Activated naive CD4-positive, alpha-beta T cell treated with anti-CD3 and anti-CD28 coated beads, Interleukin-2, amount 50 U/mL, for 72 hours (primary cell): ENCODE measurements around the gene MOBP. TPM values are rescaled to one million over a fixed set of nuclear protein-coding genes. Genes with fewer than 3 reads are reported as not detected.

Experiments
- ATAC-seq, 2 donors: fragments of 150-1000 bp; cut with Tn5 transposase; 2 replicates each; pipeline ENCODE4 v1.10.0; 2021; ENCODE audit warnings: mild to moderate bottlenecking in 2 of 2, moderate library complexity in 2 of 2
- DNase-seq, 2 donors: peaks; one replicate each; pipeline ENCODE4 v3.0.0; 2021 to 2022; ENCODE audit warnings: low spot score in 2 of 2
- H3K27ac Mint-ChIP-seq, 2 donors: one replicate each; pipeline ENCODE4 v1.8.0; 2022; ENCODE audit warnings: mild to moderate bottlenecking in 2 of 2, mixed read lengths in 2 of 2
- H3K36me3 Mint-ChIP-seq, 2 donors: one replicate each; pipeline ENCODE4 v1.8.0; 2022; ENCODE audit warnings: mixed read lengths in 2 of 2
- H3K9me3 Mint-ChIP-seq, 2 donors: one replicate each; pipeline ENCODE4 v1.8.0; 2022; ENCODE audit warnings: mixed read lengths in 2 of 2
- total RNA-seq, 2 donors: library from RNA; stranded (reverse); gene quantifications; one replicate each; pipeline ENCODE4 v1.2.3, GENCODE V29; 2022

MOBP gene
- total RNA-seq, 2 donors from 2014 or later: not detected

GRCh38 chr3:39513791-39514369 lies 46.4 kb downstream of the MOBP start:
- ATAC-seq (no peak), DNase-seq (no peak)
- Mint-ChIP-seq H3K9me3 (no peaks in the 10 kb centered on the region), H3K36me3 (no peaks in the 10 kb centered on the region), H3K27ac (no peak overlapping the region)

DNA sequence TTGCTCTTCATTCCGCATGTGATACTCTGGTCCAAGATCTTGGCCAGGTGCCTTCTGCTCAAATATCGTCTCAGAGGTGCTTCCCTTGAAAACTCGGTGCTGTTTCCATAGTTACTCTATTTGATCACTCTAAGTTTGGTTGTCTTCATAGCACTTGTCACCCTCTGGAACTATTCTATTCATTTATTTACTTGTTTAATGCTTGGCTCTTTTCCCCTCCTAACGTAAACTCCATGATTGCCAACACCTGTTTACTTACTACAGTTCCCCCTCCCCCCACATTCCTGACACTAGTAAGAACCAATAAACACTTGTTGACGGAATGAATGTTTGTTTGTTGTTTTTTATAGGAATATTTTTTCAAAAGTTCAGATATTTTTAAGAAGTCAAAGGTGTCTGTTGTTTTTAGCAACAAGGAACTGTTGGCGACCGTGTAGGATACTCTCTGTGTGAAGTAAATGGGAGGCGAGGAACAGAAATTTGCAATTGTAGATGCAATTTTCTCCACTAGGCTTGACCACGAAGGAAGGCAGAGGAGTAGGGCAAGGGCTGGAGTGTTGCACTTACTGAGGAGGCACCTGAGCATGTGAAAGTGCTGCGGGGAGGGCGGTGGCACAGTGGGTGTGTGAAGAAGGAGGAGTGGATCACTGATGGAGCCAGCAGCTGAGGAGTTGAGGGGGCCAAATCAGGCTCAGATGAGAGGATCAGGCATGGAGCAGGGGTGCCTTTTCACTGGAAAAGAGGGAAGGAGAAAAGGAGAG lies 48.4 kb downstream of the MOBP start:
- DNase-seq (no peak), ATAC-seq (no peak)
- no peak overlapping the region for H3K27ac Mint-ChIP-seq
- no peaks in the 10 kb centered on the region for H3K36me3 Mint-ChIP-seq
- no peaks in the 10 kb centered on the region for H3K9me3 Mint-ChIP-seq

- ATAC-seq (no peak), DNase-seq (no peak)
- no peak overlapping the region for H3K27ac Mint-ChIP-seq
- H3K36me3 Mint-ChIP-seq: no peaks in the 10 kb centered on the region
- H3K9me3 Mint-ChIP-seq: peaks cover 0 to 3% of the 10 kb centered on the region in 2 donors
Observed at GRCh38 chr3:39519103-39519502, 51.6 kb downstream of the MOBP start.

GRCh38 chr3:39519554-39520288 lies 52.2 kb downstream of the MOBP start:
- H3K9me3 Mint-ChIP-seq: peaks cover 3 to 8% of the 10 kb centered on the region in 2 donors
- no peaks in the 10 kb centered on the region for H3K36me3 Mint-ChIP-seq
- ATAC-seq: no peak
- DNase-seq: no peak
- no peak overlapping the region for H3K27ac Mint-ChIP-seq

DNA sequence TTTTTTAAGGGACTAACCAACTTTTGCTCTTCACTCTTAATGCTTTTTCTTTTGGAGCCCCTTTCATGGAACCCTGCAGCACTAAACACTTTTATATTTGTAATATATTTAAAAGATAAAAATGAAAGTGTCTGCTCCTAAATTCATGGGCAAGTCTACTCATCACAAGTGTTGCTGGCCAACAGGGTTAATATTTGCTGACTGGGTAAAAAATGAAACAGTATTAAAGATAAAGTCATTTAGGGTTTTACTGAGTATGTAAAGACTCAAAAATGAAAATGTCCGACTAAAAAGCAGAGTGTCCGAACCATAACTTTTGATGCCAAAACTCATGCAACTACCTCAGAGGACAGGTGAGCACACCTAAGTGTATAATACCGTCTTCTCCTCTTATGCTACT lies 54.0 kb downstream of the MOBP start:
- DNase-seq (no peak), ATAC-seq (no peak)
- Mint-ChIP-seq H3K36me3 (no peaks in the 10 kb centered on the region), H3K9me3 (peaks cover 10 to 14% of the 10 kb centered on the region in 2 donors), H3K27ac (no peak overlapping the region)

DNA sequence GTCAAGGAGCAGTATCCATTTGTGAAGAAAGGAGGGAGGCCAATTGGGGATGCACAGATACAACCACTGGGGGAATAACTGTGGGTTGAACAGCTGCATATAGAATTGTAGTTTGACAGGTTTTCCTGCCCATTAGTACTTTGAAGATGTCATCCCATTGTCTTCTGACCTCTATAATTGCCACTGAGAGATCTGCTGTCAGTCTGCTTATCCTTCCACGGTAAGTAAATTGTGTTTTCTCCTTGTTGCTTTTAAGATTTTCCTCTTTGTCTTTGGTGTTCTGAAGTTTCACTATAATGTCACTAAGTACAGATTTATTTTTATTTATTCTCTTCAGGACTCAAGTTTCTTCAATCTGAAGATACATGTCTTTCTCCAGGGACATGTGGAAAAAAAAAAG lies 56.6 kb downstream of the MOBP start:
- DNase-seq: no peak
- Mint-ChIP-seq H3K36me3 (no peaks in the 10 kb centered on the region), H3K27ac (no peak overlapping the region), H3K9me3 (peaks cover 10 to 14% of the 10 kb centered on the region in 2 donors)
- ATAC-seq: no peak

- no peaks in the 10 kb centered on the region for H3K36me3 Mint-ChIP-seq
- ATAC-seq (no peak), DNase-seq (no peak)
- H3K27ac Mint-ChIP-seq: no peak overlapping the region
- peaks cover 10 to 14% of the 10 kb centered on the region in 2 donors for H3K9me3 Mint-ChIP-seq
Observed at GRCh38 chr3:39528844-39529243, 61.4 kb downstream of the MOBP start.

GRCh38 chr3:39529577-39529976 lies 62.1 kb downstream of the MOBP start:
- DNase-seq (no peak), ATAC-seq (no peak)
- H3K9me3 Mint-ChIP-seq: peaks cover 7% of the 10 kb centered on the region in 2 donors
- no peaks in the 10 kb centered on the region for H3K36me3 Mint-ChIP-seq
- H3K27ac Mint-ChIP-seq: no peak overlapping the region

- H3K27ac Mint-ChIP-seq: no peak overlapping the region
- H3K36me3 Mint-ChIP-seq: no peaks in the 10 kb centered on the region
- no peaks in the 10 kb centered on the region for H3K9me3 Mint-ChIP-seq
- ATAC-seq: no peak
- DNase-seq: no peak
Observed at GRCh38 chr3:39531066-39531465, 63.6 kb downstream of the MOBP start.

GRCh38 chr3:39531665-39532064 lies 64.2 kb downstream of the MOBP start:
- no peak for ATAC-seq
- H3K36me3 Mint-ChIP-seq: no peaks in the 10 kb centered on the region
- H3K27ac Mint-ChIP-seq: no peak overlapping the region
- H3K9me3 Mint-ChIP-seq: no peaks in the 10 kb centered on the region
- DNase-seq: no peak

- no peak overlapping the region for H3K27ac Mint-ChIP-seq
- H3K9me3 Mint-ChIP-seq: no peaks in the 10 kb centered on the region
- DNase-seq (no peak), ATAC-seq (no peak)
- no peaks in the 10 kb centered on the region for H3K36me3 Mint-ChIP-seq
Observed at GRCh38 chr3:39532777-39533176, 65.3 kb downstream of the MOBP start.

- Mint-ChIP-seq H3K9me3 (no peaks in the 10 kb centered on the region), H3K27ac (no peak overlapping the region), H3K36me3 (no peaks in the 10 kb centered on the region)
- DNase-seq (no peak), ATAC-seq (no peak)
Observed at GRCh38 chr3:39533226-39533625, 65.7 kb downstream of the MOBP start.

DNA sequence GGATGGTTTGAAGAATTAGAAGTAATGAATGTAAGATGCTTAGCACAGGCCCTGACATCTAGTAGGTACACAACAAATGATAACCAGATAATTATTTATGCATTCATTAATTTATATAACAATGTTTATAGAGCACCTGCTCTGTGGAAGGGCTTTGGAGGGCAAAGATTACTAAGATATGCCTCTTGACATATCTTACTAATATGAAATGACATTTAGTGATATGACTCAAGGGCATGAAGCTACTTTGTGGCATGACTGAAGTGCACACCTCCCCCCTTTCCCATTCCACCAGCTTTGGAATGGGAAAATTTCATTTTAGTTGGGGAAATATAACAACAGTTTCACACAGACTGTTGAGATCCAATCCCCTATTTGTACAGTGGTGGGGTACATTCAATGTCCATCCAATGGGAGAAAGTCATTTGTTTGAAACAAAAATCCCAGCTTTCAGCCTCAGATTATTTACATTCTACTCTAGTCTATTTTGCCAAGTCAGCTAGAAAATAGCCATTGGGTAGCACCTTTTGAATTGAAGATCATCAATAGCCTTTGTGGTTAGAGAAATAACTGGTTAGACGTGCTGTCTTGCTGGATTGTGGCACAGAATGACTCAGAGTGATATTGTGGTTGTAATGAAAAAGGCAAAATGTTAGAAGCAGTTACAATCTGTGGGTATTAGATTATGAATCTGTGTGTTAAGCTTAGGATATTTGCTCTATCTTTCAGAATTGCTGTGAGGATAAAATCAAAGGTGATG lies 72.9 kb downstream of the MOBP start:
- DNase-seq: no peak
- ATAC-seq: peak; percentile 24 to 75
- Mint-ChIP-seq H3K27ac (no peak overlapping the region), H3K36me3 (no peaks in the 10 kb centered on the region), H3K9me3 (no peaks in the 10 kb centered on the region)

- no peak for ATAC-seq
- Mint-ChIP-seq H3K9me3 (no peaks in the 10 kb centered on the region), H3K27ac (no peak overlapping the region)
Observed at GRCh38 chr3:39541442-39541841, 74.0 kb downstream of the MOBP start.

DNA sequence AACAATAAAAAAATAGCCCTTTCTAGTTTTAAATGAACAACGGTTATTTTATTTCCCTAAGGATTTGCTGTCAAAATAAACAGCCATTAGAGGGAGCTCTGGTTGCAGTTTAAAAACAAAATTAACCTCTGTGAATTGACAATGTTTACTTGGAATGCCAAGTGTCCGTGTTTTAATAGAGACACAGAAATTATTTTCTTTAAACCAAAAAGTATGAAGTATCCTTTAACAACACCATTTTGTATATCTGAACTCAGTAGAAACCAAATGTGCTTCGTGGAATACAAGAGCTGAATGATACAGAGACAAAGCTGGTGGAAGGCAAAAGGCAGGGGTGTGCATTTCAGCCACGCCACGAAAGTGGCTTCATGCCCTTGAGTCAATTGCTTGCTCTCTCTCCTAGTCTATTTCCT lies 74.4 kb downstream of the MOBP start:
- Mint-ChIP-seq H3K9me3 (no peaks in the 10 kb centered on the region), H3K27ac (no peak overlapping the region), H3K36me3 (no peaks in the 10 kb centered on the region)
- ATAC-seq (no peak), DNase-seq (no peak)

More at GRCh38 chr3:39541442-39541841, 74.0 kb downstream of the MOBP start:
- no peak for DNase-seq
- no peaks in the 10 kb centered on the region for H3K36me3 Mint-ChIP-seq

DNA sequence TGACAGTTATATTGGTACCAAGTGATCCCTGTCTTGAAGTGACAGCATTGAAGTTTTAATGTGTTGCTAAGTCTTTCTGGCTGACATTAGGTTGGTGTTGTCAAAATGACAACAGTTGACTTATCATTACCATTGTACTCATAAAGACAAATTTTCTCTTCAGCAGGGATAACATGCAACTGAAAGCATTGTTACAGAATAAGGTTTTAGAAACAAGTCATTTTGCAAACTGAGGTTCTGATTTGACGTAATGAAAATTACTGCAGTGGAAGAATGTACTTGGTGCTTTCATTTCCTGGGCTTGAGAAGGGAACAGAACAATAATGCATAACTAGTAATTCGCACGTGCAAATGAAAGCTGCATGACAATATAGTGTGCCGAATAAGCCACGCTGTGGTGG lies 75.1 kb downstream of the MOBP start:
- H3K27ac Mint-ChIP-seq: no peak overlapping the region
- ATAC-seq (peak in 1 of 2 donors; percentile 74), DNase-seq (no peak)
- no peaks in the 10 kb centered on the region for H3K36me3 Mint-ChIP-seq
- H3K9me3 Mint-ChIP-seq: no peaks in the 10 kb centered on the region

DNA sequence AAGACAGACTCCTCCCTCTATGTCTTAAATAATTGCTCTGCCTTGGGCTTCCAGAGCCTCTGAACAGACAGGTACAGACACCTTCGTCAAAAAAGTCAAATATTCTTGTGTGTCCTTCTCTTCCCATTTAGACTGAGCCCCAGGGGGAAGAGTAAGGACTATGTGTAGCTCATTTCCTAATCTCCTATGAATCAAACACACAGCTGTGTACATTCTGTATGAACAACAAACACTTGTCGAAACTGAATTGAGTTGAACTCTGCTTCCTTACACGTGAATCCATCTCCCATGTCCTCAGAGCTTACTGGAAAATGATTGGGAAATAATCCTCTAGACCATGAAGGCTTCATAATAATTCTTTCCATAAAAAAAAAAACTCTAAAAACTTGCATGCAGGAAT lies 80.8 kb downstream of the MOBP start:
- Mint-ChIP-seq H3K27ac (no peak overlapping the region), H3K9me3 (peaks cover 6% of the 10 kb centered on the region in 2 donors), H3K36me3 (peaks cover 0 to 13% of the 10 kb centered on the region in 2 donors)
- DNase-seq: no peak
- no peak for ATAC-seq
